Loucy (cell line): Measurements from ENCODE around the gene DPF3.

Experiments
- H2AFZ ChIP-seq: fragments of 200-600 bp; sonication (generic); 2 replicates; pipeline ENCODE4 v1.6.0; 2016; ENCODE audit warnings: antibody characterized with exemption, mild to moderate bottlenecking, low read length, moderate library complexity
- H3F3A ChIP-seq: fragments of 200-600 bp; 2 replicates; pipeline ENCODE4 v1.6.0; 2016; ENCODE audit warnings: antibody characterized with exemption, low read depth, mild to moderate bottlenecking
- H3K27me3 ChIP-seq: fragments of 200-600 bp; sonication (generic); 2 replicates; pipeline ENCODE4 v1.6.1; 2014; ENCODE audit warnings: low read length, mild to moderate bottlenecking; ENCODE audit not compliant: insufficient read depth, poor library complexity, severe bottlenecking
- H3K36me3 ChIP-seq: fragments of 200-600 bp; sonication (generic); 2 replicates; pipeline ENCODE4 v1.6.1; 2016; ENCODE audit warnings: low read length; ENCODE audit not compliant: insufficient read depth
- H3K4me1 ChIP-seq: fragments of 200-600 bp; sonication (generic); 2 replicates; pipeline ENCODE4 v1.5.1; 2014; ENCODE audit warnings: low read length, mild to moderate bottlenecking; ENCODE audit not compliant: insufficient read depth, poor library complexity, severe bottlenecking
- H3K4me2 ChIP-seq: fragments of 200-600 bp; sonication (generic); 2 replicates; pipeline ENCODE4 v1.6.0; 2014; ENCODE audit warnings: antibody characterized with exemption, low read length, low read depth, mild to moderate bottlenecking; ENCODE audit not compliant: poor library complexity, severe bottlenecking
- H3K4me3 ChIP-seq: fragments of 200-600 bp; sonication (generic); 2 replicates; pipeline ENCODE4 v1.5.1; 2014; ENCODE audit warnings: low read length, mild to moderate bottlenecking, mixed read lengths; ENCODE audit not compliant: poor library complexity, severe bottlenecking
- H3K79me2 ChIP-seq: fragments of 200-600 bp; sonication (generic); 2 replicates; pipeline ENCODE4 v1.6.1; 2014; ENCODE audit warnings: low read length; ENCODE audit not compliant: insufficient read depth
- H3K9ac ChIP-seq: fragments of 200-600 bp; sonication (generic); 2 replicates; pipeline ENCODE4 v1.6.0; 2014; ENCODE audit warnings: mild to moderate bottlenecking, low read depth, low read length, moderate library complexity; ENCODE audit not compliant: poor library complexity, severe bottlenecking
- H3K9me2 ChIP-seq: fragments of 200-600 bp; sonication (generic); replicated peaks from 2 replicates; pipeline ENCODE4 v1.6.1; 2016; ENCODE audit warnings: low read depth, low read length, mixed read lengths
- H3K9me3 ChIP-seq: fragments of 200-600 bp; sonication (generic); 2 replicates; pipeline ENCODE4 v1.6.1; 2014; ENCODE audit warnings: mild to moderate bottlenecking, antibody characterized with exemption, low read length, low read depth; ENCODE audit not compliant: insufficient read depth
- H4K20me1 ChIP-seq: fragments of 200-600 bp; sonication (generic); 2 replicates; pipeline ENCODE4 v1.6.0; 2014; ENCODE audit warnings: antibody characterized with exemption, low read length, mild to moderate bottlenecking; ENCODE audit not compliant: insufficient read depth, poor library complexity, severe bottlenecking
- EZH2phosphoT487 ChIP-seq: fragments of 200-600 bp; IDR thresholded peaks from 2 replicates; pipeline ENCODE4 v1.6.1; 2018; ENCODE audit warnings: antibody characterized with exemption, mild to moderate bottlenecking, moderate library complexity, borderline replicate concordance
- TF ChIP-seq, protein P1 (sequence below): fragments of 200-600 bp; sonication (generic); conservative IDR thresholded peaks from 2 replicates; pipeline ENCODE4 v1.5.1; 2014; ENCODE audit warnings: mild to moderate bottlenecking, antibody characterized with exemption, low read length

Gene DPF3

DNA sequence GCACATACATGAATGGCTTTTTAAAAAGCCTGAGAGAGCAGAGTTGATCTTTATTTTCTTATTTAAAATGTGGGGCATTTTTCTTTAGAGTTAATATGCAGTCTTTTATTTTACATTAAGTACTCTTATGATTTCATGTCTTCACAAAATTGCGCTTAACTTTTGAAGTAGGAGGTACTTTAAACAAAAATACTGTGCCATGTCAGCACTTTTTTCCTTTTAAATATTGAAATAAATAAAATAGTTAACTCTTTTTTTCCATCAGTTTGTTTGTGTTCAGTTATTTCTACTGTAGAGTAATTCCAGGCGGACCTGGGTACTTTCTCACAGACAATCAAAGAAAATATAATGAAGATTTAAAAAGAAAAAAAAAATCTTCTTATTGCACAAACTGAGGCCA is 231.7 kb downstream of the DPF3 start:
- Histone ChIP-seq H3F3A (no peaks in the 10 kb centered on the region), H2AFZ (no peak overlapping the region), H3K4me2 (no peak overlapping the region), H3K9me2 (no peaks in the 10 kb centered on the region), H3K27me3 (no peaks in the 10 kb centered on the region), H3K9ac (no peak overlapping the region), H3K79me2 (no peaks in the 10 kb centered on the region), H3K4me3 (no peak overlapping the region), H3K36me3 (peaks cover 51% of the 10 kb centered on the region; the same call in 1 of the 2 replicates), H3K9me3 (no peaks in the 10 kb centered on the region), H3K4me1 (peaks cover 32% of the 10 kb centered on the region), H4K20me1 (no peaks in the 10 kb centered on the region)
- TF ChIP-seq EZH2phosphoT487, result no peak
- TF ChIP-seq, protein P1, sequence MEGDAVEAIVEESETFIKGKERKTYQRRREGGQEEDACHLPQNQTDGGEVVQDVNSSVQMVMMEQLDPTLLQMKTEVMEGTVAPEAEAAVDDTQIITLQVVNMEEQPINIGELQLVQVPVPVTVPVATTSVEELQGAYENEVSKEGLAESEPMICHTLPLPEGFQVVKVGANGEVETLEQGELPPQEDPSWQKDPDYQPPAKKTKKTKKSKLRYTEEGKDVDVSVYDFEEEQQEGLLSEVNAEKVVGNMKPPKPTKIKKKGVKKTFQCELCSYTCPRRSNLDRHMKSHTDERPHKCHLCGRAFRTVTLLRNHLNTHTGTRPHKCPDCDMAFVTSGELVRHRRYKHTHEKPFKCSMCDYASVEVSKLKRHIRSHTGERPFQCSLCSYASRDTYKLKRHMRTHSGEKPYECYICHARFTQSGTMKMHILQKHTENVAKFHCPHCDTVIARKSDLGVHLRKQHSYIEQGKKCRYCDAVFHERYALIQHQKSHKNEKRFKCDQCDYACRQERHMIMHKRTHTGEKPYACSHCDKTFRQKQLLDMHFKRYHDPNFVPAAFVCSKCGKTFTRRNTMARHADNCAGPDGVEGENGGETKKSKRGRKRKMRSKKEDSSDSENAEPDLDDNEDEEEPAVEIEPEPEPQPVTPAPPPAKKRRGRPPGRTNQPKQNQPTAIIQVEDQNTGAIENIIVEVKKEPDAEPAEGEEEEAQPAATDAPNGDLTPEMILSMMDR, result no peak

- no peaks in the 10 kb centered on the region for H3K27me3 ChIP-seq
- H4K20me1 ChIP-seq, result no peaks in the 10 kb centered on the region
- H3K36me3 ChIP-seq, result peaks cover 10% of the 10 kb centered on the region; the same call in 1 of the 2 replicates
- no peaks in the 10 kb centered on the region for H3K9me3 ChIP-seq
- peaks cover 37% of the 10 kb centered on the region for H3K4me1 ChIP-seq
- H3K9ac ChIP-seq, result no peak overlapping the region
- H3K79me2 ChIP-seq, result no peaks in the 10 kb centered on the region
- no peak overlapping the region for H2AFZ ChIP-seq
- H3K9me2 ChIP-seq, result no peaks in the 10 kb centered on the region
- no peaks in the 10 kb centered on the region for H3F3A ChIP-seq
- H3K4me2 ChIP-seq, result no peak overlapping the region
- H3K4me3 ChIP-seq, result no peak overlapping the region
- TF ChIP-seq EZH2phosphoT487, result no peak
- TF ChIP-seq, protein P1, result no peak
These were observed 236.5 kb downstream of the DPF3 start for GRCh38 chr14:72657214-72657921.

DNA sequence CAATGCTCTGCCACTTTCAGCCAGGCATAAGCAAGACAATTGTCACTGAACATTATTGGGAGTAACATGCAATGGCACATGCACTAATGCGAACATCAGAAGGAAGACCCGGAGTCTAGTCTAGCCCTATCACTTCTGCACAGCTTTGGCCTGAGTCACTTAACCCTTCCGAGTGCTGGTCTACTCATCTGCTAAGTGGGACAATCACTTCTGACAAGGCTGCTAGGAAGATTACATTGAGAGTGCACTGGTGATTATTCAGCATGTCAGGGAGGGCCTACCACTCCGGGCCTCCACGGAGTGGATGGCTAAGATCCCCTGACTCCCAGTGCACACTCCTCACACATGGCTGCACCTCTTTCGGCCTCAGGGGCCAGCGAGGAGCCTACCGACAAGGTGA is 240.9 kb downstream of the DPF3 start:
- H3K27me3 ChIP-seq, result no peaks in the 10 kb centered on the region
- TF ChIP-seq EZH2phosphoT487, result no peak
- TF ChIP-seq, protein P1, result no peak
- H3F3A ChIP-seq, result no peaks in the 10 kb centered on the region
- no peaks in the 10 kb centered on the region for H3K79me2 ChIP-seq
- H3K4me1 ChIP-seq, result peaks cover 57% of the 10 kb centered on the region
- no peaks in the 10 kb centered on the region for H4K20me1 ChIP-seq
- H3K9me2 ChIP-seq, result no peaks in the 10 kb centered on the region
- H3K9ac ChIP-seq, result no peak overlapping the region
- no peaks in the 10 kb centered on the region for H3K36me3 ChIP-seq
- H3K9me3 ChIP-seq, result no peaks in the 10 kb centered on the region
- H3K4me3 ChIP-seq, result no peak overlapping the region
- H3K4me2 ChIP-seq, result no peak overlapping the region
- H2AFZ ChIP-seq, result no peak overlapping the region
